VCaP (cell line): ENCODE data around the gene HSPA1A.

Experiments
- H3K27ac ChIP-seq: fragments of 450-650 bp; 2 replicates; pipeline ENCODE4 v1.5.1; 2017
- CTCF ChIP-seq: fragments of 450-650 bp; conservative IDR thresholded peaks from 2 replicates; pipeline ENCODE4 v1.5.1; 2017; ENCODE audit warnings: mild to moderate bottlenecking, moderate library complexity

Gene HSPA1A

GRCh38 chr6:31865205-31866118 is 50.1 kb downstream of the HSPA1A start:
- H3K27ac ChIP-seq: peak overlapping the region; percentile 19; the same call in 1 of the 2 replicates
- no peak for TF ChIP-seq CTCF
